HCT116 (cell line): ENCODE results near the gene PNLIP. TPM values are rescaled to one million over a fixed set of nuclear protein-coding genes. Genes with fewer than 3 reads are reported as not detected.

Experiments used
- ATAC-seq: fragments of 200-7000 bp; cut with Tn5 transposase; 2 replicates; pipeline ENCODE4 v1.9.1; 2020; ENCODE audit warnings: mild to moderate bottlenecking, moderate library complexity
- BruUV-seq: library from RNA; stranded (reverse); fragments of 400-500 nt; replicated peaks from 2 replicates; lab custom pipeline; 2021; lab: Mats Ljungman, UMichigan
- CTCF ChIA-PET: fragments of 300-600 bp; sonication (Branson Sonifier 250); formaldehyde crosslinking; loops from one replicate; lab custom pipeline; 2021; ENCODE audit warnings: antibody characterized with exemption; lab: Charles Lee
- POLR2A ChIA-PET: fragments of 300-600, 350-600 bp; sonication (Branson Sonifier 250); formaldehyde crosslinking; loops from one replicate; lab custom pipeline; 2021; ENCODE audit warnings: antibody characterized with exemption; lab: Charles Lee
- RAD21 ChIA-PET, 2 experiments: fragments of 300-600 bp; sonication (Branson Sonifier 250); formaldehyde crosslinking; loops; one replicate each; lab custom pipeline; 2023; ENCODE audit warnings: low total read pairs in 2 of 2; ENCODE audit not compliant: uncharacterized antibody in 2 of 2, unreplicated experiment in 2 of 2, low non-redundant PET in 1 of 2; lab: Charles Lee
- DNase-seq: peaks from one replicate; pipeline ENCODE4 v3.0.0-alpha.2; 2010; ENCODE audit warnings: low read depth, low spot score
- H2AFZ ChIP-seq: fragments of 200-600 bp; shearing (Covaris generic), sonication (generic); 2 replicates; pipeline ENCODE4 v1.6.1; 2017; ENCODE audit warnings: low read depth, mixed run types, mixed read lengths, antibody characterized with exemption, low read length; ENCODE audit not compliant: poor library complexity, severe bottlenecking
- H3K27ac ChIP-seq: 2 replicates; pipeline ENCODE4 v1.5.1; 2012; ENCODE audit warnings: low read depth, low read length
- H3K27me3 ChIP-seq: fragments of 200-600 bp; sonication (generic); 2 replicates; pipeline ENCODE4 v1.6.1; 2016; ENCODE audit warnings: mixed run types, low read length, mixed read lengths; ENCODE audit not compliant: insufficient read depth
- H3K36me3 ChIP-seq, 2 experiments: fragments of 200-500 bp in 1 of 2; fragments of 200-600 bp in 1 of 2; sonication (Bioruptor generic) in 1 of 2; sonication (generic) in 1 of 2; 2 replicates each; pipeline versions ENCODE4 v1.5.1 to v1.6.1; 2014 to 2016; ENCODE audit warnings: low read length in 2 of 2, inconsistent platforms in 1 of 2, mixed read lengths in 1 of 2, mixed run types in 1 of 2; ENCODE audit not compliant: insufficient read depth in 2 of 2, control insufficient read depth in 1 of 2
- H3K4me1 ChIP-seq, 2 experiments: fragments of 200-600 bp in 1 of 2; sonication (generic) in 1 of 2; 2 replicates each; pipeline versions ENCODE4 v1.5.1 to v1.6.1; 2012 to 2017; ENCODE audit warnings: low read length in 2 of 2, inconsistent platforms in 1 of 2, mild to moderate bottlenecking in 1 of 2, mixed read lengths in 1 of 2, mixed run types in 1 of 2, moderate library complexity in 1 of 2; ENCODE audit not compliant: insufficient read depth in 2 of 2, control insufficient read depth in 1 of 2
- H3K4me2 ChIP-seq: fragments of 200-600 bp; sonication (generic); 2 replicates; pipeline ENCODE4 v1.6.1; 2017; ENCODE audit warnings: mixed run types, low read length, mixed read lengths
- H3K4me3 ChIP-seq, 2 experiments: fragments of 200-600 bp in 1 of 2; sonication (generic) in 1 of 2; replicated peaks in 1 of 2; 2 replicates each; pipeline ENCODE4 v1.5.1; 2011 to 2016; ENCODE audit warnings: low read length in 2 of 2, control low read depth in 1 of 2, low read depth in 1 of 2, mild to moderate bottlenecking in 1 of 2, mixed read lengths in 1 of 2, mixed run types in 1 of 2
- H3K79me2 ChIP-seq: fragments of 200-600 bp; sonication (generic); 2 replicates; pipeline ENCODE4 v1.6.1; 2017; ENCODE audit warnings: mild to moderate bottlenecking, mixed run types, low read length, moderate library complexity, mixed read lengths; ENCODE audit not compliant: insufficient read depth
- H3K9ac ChIP-seq: fragments of 200-600 bp; sonication (generic); 2 replicates; pipeline ENCODE4 v1.6.1; 2016; ENCODE audit warnings: low read length, mixed read lengths
- H3K9me2 ChIP-seq: fragments of 200-600 bp; sonication (generic), shearing (Covaris generic); 2 replicates; pipeline ENCODE4 v1.6.1; 2017; ENCODE audit warnings: mixed run types, mild to moderate bottlenecking, moderate library complexity; ENCODE audit not compliant: insufficient read depth
- H3K9me3 ChIP-seq, 2 experiments: fragments of 200-500 bp in 1 of 2; fragments of 200-600 bp in 1 of 2; sonication (Bioruptor generic) in 1 of 2; sonication (generic) in 1 of 2; 2 replicates each; pipeline ENCODE4 v1.6.1; 2014 to 2017; ENCODE audit warnings: low read length in 2 of 2, mixed read lengths in 2 of 2, inconsistent platforms in 1 of 2, low read depth in 1 of 2, mild to moderate bottlenecking in 1 of 2, mixed run types in 1 of 2, moderate library complexity in 1 of 2; ENCODE audit not compliant: control insufficient read depth in 1 of 2, insufficient read depth in 1 of 2
- H4K20me1 ChIP-seq: fragments of 200-600 bp; sonication (generic), shearing (Covaris generic); 2 replicates; pipeline ENCODE4 v1.6.1; 2017; ENCODE audit warnings: mixed run types, mild to moderate bottlenecking, moderate library complexity; ENCODE audit not compliant: insufficient read depth
- ATF3 ChIP-seq: IDR thresholded peaks from 2 replicates; pipeline ENCODE4 v1.6.1; 2012
- CBX3 ChIP-seq: IDR thresholded peaks from 2 replicates; pipeline ENCODE4 v1.6.1; 2012; ENCODE audit warnings: low read depth
- CEBPB ChIP-seq: IDR thresholded peaks from 2 replicates; pipeline ENCODE4 v1.6.1; 2012; ENCODE audit warnings: low read depth
- CTCF ChIP-seq, 3 experiments: fragments of 200-600 bp in 1 of 3; sonication (generic) in 1 of 3; IDR thresholded peaks in 2 of 3; conservative IDR thresholded peaks in 1 of 3; 2 replicates each; pipeline ENCODE4 v1.5.1; 2012 to 2017; ENCODE audit warnings: low read depth in 2 of 3, low read length in 2 of 3, antibody characterized with exemption in 1 of 3, borderline replicate concordance in 1 of 3, control low read depth in 1 of 3, mild to moderate bottlenecking in 1 of 3, mixed read lengths in 1 of 3, mixed run types in 1 of 3, moderate library complexity in 1 of 3; ENCODE audit not compliant: insufficient read depth in 1 of 3
- EGR1 ChIP-seq: IDR thresholded peaks from 2 replicates; pipeline ENCODE4 v1.6.1; 2012; ENCODE audit warnings: low read depth
- ELF1 ChIP-seq: IDR thresholded peaks from 2 replicates; pipeline ENCODE4 v1.6.1; 2012; ENCODE audit warnings: low read depth, borderline replicate concordance
- EZH2 ChIP-seq: fragments of 200-600 bp; sonication (generic); IDR thresholded peaks from 2 replicates; pipeline ENCODE4 v1.6.1; 2017; ENCODE audit warnings: antibody characterized with exemption, mixed run types
- FOSL1 ChIP-seq: IDR thresholded peaks from 2 replicates; pipeline ENCODE4 v1.6.1; 2012; ENCODE audit warnings: low read depth
- JUND ChIP-seq: IDR thresholded peaks from 2 replicates; pipeline ENCODE4 v1.6.1; 2012
- MAX ChIP-seq: IDR thresholded peaks from 2 replicates; pipeline ENCODE4 v1.6.1; 2012
- POLR2A ChIP-seq: IDR thresholded peaks from 2 replicates; pipeline ENCODE4 v1.7.0; 2011; ENCODE audit warnings: borderline replicate concordance; ENCODE audit not compliant: insufficient read depth, insufficient read length; ENCODE audit errors: extremely low read depth
- POLR2AphosphoS5 ChIP-seq: IDR thresholded peaks from 2 replicates; pipeline ENCODE4 v1.6.1; 2011; ENCODE audit warnings: mild to moderate bottlenecking, low read depth, low read length, moderate library complexity
- SP1 ChIP-seq: IDR thresholded peaks from 2 replicates; pipeline ENCODE4 v1.6.1; 2012; ENCODE audit warnings: low read depth
- TCF7L2 ChIP-seq: IDR thresholded peaks from 2 replicates; pipeline ENCODE4 v1.7.0; 2011; ENCODE audit warnings: borderline replicate concordance, inconsistent platforms; ENCODE audit not compliant: insufficient read depth, insufficient read length; ENCODE audit errors: extremely low read depth
- YY1 ChIP-seq: IDR thresholded peaks from 2 replicates; pipeline ENCODE4 v1.6.1; 2011; ENCODE audit warnings: low read length, low read depth, moderate library complexity, mild to moderate bottlenecking; ENCODE audit not compliant: insufficient replicate concordance; ENCODE audit errors: extremely low read depth
- ZBTB33 ChIP-seq: IDR thresholded peaks from 2 replicates; pipeline ENCODE4 v1.6.1; 2011; ENCODE audit warnings: mild to moderate bottlenecking, low read length, moderate library complexity; ENCODE audit not compliant: insufficient replicate concordance; ENCODE audit errors: extremely low read depth
- ZFX ChIP-seq: fragments of 450-650 bp; IDR thresholded peaks from 2 replicates; pipeline ENCODE4 v1.6.1; 2017
- ZNF274 ChIP-seq: fragments of 200-500 bp; sonication (Bioruptor generic); IDR thresholded peaks from 2 replicates; pipeline ENCODE4 v1.6.1; 2014; ENCODE audit warnings: mild to moderate bottlenecking, low read depth, low read length, inconsistent platforms
- intact Hi-C: fragments of 100-400 bp; cut with micrococcal nuclease; formaldehyde crosslinking; loops from 2 replicates; pipeline ENCODE4 v1.10.0; 2022
- total RNA-seq: library from RNA; stranded (reverse); gene quantifications from one replicate; pipeline ENCODE4 v1.2.1, GENCODE V29; 2021; ENCODE audit not compliant: unreplicated experiment

Gene PNLIP
- total RNA-seq, 1 experiment from 2014 or later, result 1.3 TPM

GRCh38 chr10:116553378-116553980 lies 7.7 kb downstream of the PNLIP start:
- Histone ChIP-seq H3K9me2 (no peaks in the 10 kb centered on the region), H3K4me2 (no peak overlapping the region), H3K27ac (no peak overlapping the region), H3K9ac (no peak overlapping the region)
- ATAC-seq, result no peak
- ChIA-PET RAD21 (no interaction called here), POLR2A (no interaction called here)
- TF ChIP-seq ZNF274 (no peak), SP1 (no peak), ELF1 (no peak), CTCF (IDR thresholded peaks at IDR 0.05 in 2 of 3, conservative IDR thresholded peaks at IDR 0.05 in 1 of 3; ENCODE audit: borderline replicate concordance in 1 of 3, insufficient read depth in 1 of 3, low read depth in 2 of 3, low read length in 2 of 3) (no peak), JUND (no peak), ZFX (no peak), ZBTB33 (no peak), POLR2A (no peak), CEBPB (no peak), EGR1 (no peak), POLR2AphosphoS5 (no peak), YY1 (no peak), MAX (no peak), CBX3 (no peak), ATF3 (no peak), TCF7L2 (no peak), EZH2 (no peak), FOSL1 (no peak)
- TF ChIP-seq, all 23 proteins: peak for 0
- H3K36me3 ChIP-seq, result no peaks in the 10 kb centered on the region
- H3K4me1 ChIP-seq, result no peaks in the 10 kb centered on the region
- no peak for DNase-seq
- no peak overlapping the region for H2AFZ ChIP-seq
- H3K79me2 ChIP-seq, result no peaks in the 10 kb centered on the region
- BruUV-seq, result no TSS peak
- no peaks in the 10 kb centered on the region for H4K20me1 ChIP-seq
- intact Hi-C loops, result no loop called here
- H3K9me3 ChIP-seq, result no peaks in the 10 kb centered on the region
- CTCF ChIA-PET, result no interaction called here
- H3K4me3 ChIP-seq, result no peak overlapping the region
- H3K27me3 ChIP-seq, result peaks cover 21% of the 10 kb centered on the region
